Measurements from ENCODE around the gene PPP2R2C. TPM values are rescaled to one million over a fixed set of nuclear protein-coding genes. Genes with fewer than 3 reads are reported as not detected.

PPP2R2C gene
- polyA plus RNA-seq, 1 donor from 2014 or later: 34.4 TPM

DNA sequence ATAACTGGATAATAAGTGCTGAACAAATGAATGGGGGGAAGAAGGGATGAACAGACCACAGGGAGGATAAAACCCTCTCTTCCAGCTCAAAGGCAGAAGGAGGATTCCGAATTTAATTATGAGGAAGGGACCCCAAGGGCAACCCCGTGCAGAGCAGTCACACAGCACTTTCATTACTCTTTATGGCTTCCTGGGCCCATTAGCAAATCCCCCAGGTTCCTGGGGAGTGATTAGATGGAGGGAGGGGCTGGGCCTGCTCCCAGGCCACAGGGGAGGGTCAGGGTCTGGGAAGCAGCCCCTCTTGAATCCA is 67.1 kb downstream of the PPP2R2C start:
- Histone ChIP-seq H2AFZ (ENCODE audit: low read depth, low read length) (no peak overlapping the region), H3K36me3 (ENCODE audit: insufficient read depth, low read length) (no peaks in the 10 kb centered on the region), H3K9ac (ENCODE audit: low read length) (no peak overlapping the region), H3K79me2 (replicated peaks; ENCODE audit: insufficient read depth, low read length) (no peaks in the 10 kb centered on the region), H3K4me2 (ENCODE audit: low read length) (no peak overlapping the region), H3K4me3 (ENCODE audit: low read length) (no peak overlapping the region), H3K27ac (ENCODE audit: low read length) (no peak overlapping the region), H3K27me3 (ENCODE audit: insufficient read depth, low read depth, low read length) (no peaks in the 10 kb centered on the region), H4K20me1 (ENCODE audit: insufficient read depth) (no peaks in the 10 kb centered on the region), H3K9me3 (ENCODE audit: low read length) (no peaks in the 10 kb centered on the region), H3K9me2 (ENCODE audit: insufficient read depth, low read length) (no peaks in the 10 kb centered on the region), H3F3A (ENCODE audit: insufficient read depth, low read length, poor library complexity, severe bottlenecking) (no peaks in the 10 kb centered on the region)
- no peak for TF ChIP-seq EP300 (conservative IDR thresholded peaks at IDR 0.05; ENCODE audit: poor library complexity, severe bottlenecking)
- no peak for TF ChIP-seq TAF1 (IDR thresholded peaks at IDR 0.05; ENCODE audit: low read depth)
- TF ChIP-seq MXI1 (conservative IDR thresholded peaks at IDR 0.05; ENCODE audit: poor library complexity, severe bottlenecking): no peak
- TF ChIP-seq SMC3 (conservative IDR thresholded peaks at IDR 0.05; ENCODE audit: poor library complexity): no peak
- no peak for TF ChIP-seq EZH2 (IDR thresholded peaks at IDR 0.05; ENCODE audit: borderline replicate concordance, insufficient read depth, low read length, poor library complexity, severe bottlenecking)
- no peak for TF ChIP-seq POLR2AphosphoS5 (IDR thresholded peaks at IDR 0.05)
- TF ChIP-seq REST (IDR thresholded peaks at IDR 0.05; ENCODE audit: borderline replicate concordance): no peak
- TF ChIP-seq, protein P1, sequence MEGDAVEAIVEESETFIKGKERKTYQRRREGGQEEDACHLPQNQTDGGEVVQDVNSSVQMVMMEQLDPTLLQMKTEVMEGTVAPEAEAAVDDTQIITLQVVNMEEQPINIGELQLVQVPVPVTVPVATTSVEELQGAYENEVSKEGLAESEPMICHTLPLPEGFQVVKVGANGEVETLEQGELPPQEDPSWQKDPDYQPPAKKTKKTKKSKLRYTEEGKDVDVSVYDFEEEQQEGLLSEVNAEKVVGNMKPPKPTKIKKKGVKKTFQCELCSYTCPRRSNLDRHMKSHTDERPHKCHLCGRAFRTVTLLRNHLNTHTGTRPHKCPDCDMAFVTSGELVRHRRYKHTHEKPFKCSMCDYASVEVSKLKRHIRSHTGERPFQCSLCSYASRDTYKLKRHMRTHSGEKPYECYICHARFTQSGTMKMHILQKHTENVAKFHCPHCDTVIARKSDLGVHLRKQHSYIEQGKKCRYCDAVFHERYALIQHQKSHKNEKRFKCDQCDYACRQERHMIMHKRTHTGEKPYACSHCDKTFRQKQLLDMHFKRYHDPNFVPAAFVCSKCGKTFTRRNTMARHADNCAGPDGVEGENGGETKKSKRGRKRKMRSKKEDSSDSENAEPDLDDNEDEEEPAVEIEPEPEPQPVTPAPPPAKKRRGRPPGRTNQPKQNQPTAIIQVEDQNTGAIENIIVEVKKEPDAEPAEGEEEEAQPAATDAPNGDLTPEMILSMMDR (IDR thresholded peaks at IDR 0.05; ENCODE audit: poor library complexity, severe bottlenecking): no peak
- TF ChIP-seq RAD21 (conservative IDR thresholded peaks at IDR 0.05): no peak

DNA sequence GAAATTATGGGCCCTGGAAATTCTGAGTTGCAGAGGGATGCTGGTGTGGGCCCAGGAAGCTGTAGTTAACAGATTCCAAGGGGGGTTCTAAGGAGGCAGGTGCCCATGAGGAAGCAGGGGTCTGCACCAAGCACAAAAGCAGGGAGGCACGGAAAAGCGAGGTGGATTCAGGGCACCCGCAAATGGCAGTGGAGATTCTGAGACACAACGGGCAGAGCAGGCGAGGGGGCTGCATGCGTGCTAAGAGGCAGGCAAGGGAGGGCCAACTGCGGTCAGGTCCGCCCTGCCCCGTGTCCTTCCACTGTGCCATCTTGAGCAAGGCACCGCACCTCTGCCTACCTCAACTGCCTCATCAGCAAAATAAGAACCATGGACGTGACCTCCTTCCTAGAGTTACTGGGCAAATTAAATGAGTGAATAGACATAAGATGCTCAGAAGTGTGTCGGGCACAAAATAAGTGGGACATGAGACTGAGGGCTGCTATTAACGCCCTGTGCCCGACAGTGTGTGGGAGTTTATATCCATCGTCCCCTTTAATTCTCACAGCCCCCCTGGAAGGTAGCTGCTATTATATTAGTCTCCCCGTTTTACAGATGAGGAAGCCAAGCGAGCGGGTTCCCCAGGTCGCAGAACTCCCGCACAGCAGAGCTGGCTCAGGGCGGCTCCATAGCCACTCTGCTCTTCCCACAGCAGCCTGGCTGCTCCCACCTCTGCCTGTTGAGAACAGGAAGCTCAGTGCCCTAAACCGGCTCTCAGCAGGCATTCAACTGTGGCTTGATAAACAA is 67.6 kb downstream of the PPP2R2C start:
- Histone ChIP-seq H3K4me3 (ENCODE audit: low read length) (no peak overlapping the region), H3K9ac (ENCODE audit: low read length) (no peak overlapping the region), H2AFZ (ENCODE audit: low read depth, low read length) (no peak overlapping the region), H3K36me3 (ENCODE audit: insufficient read depth, low read length) (no peaks in the 10 kb centered on the region), H3K9me2 (ENCODE audit: insufficient read depth, low read length) (no peaks in the 10 kb centered on the region), H3K27ac (ENCODE audit: low read length) (no peak overlapping the region), H4K20me1 (ENCODE audit: insufficient read depth) (no peaks in the 10 kb centered on the region), H3K9me3 (ENCODE audit: low read length) (no peaks in the 10 kb centered on the region), H3K27me3 (ENCODE audit: insufficient read depth, low read depth, low read length) (no peaks in the 10 kb centered on the region), H3F3A (ENCODE audit: insufficient read depth, low read length, poor library complexity, severe bottlenecking) (no peaks in the 10 kb centered on the region), H3K79me2 (replicated peaks; ENCODE audit: insufficient read depth, low read length) (no peaks in the 10 kb centered on the region), H3K4me2 (ENCODE audit: low read length) (no peak overlapping the region)
- TF ChIP-seq REST (IDR thresholded peaks at IDR 0.05; ENCODE audit: borderline replicate concordance) (no peak), POLR2AphosphoS5 (IDR thresholded peaks at IDR 0.05) (no peak), SMC3 (conservative IDR thresholded peaks at IDR 0.05; ENCODE audit: poor library complexity) (no peak), MXI1 (conservative IDR thresholded peaks at IDR 0.05; ENCODE audit: poor library complexity, severe bottlenecking) (no peak), RAD21 (conservative IDR thresholded peaks at IDR 0.05) (no peak), EP300 (conservative IDR thresholded peaks at IDR 0.05; ENCODE audit: poor library complexity, severe bottlenecking) (no peak), TAF1 (IDR thresholded peaks at IDR 0.05; ENCODE audit: low read depth) (no peak), EZH2 (IDR thresholded peaks at IDR 0.05; ENCODE audit: borderline replicate concordance, insufficient read depth, low read length, poor library complexity, severe bottlenecking) (no peak)
- TF ChIP-seq, protein P1 (IDR thresholded peaks at IDR 0.05; ENCODE audit: poor library complexity, severe bottlenecking): no peak
